GM19438 (cell line): ENCODE results near the gene SDK1.

Experiments
- ATAC-seq: cut with Tn5 transposase; IDR thresholded peaks from one replicate; pipeline ENCODE4 v1.9.1; 2021; ENCODE audit warnings: low read depth; ENCODE audit not compliant: unreplicated experiment

SDK1 gene

GRCh38 chr7:3846738-3847137 is 545.7 kb downstream of the SDK1 start:
- ATAC-seq, result no peak

GRCh38 chr7:3847336-3847735 is 546.3 kb downstream of the SDK1 start:
- ATAC-seq, result no peak

DNA sequence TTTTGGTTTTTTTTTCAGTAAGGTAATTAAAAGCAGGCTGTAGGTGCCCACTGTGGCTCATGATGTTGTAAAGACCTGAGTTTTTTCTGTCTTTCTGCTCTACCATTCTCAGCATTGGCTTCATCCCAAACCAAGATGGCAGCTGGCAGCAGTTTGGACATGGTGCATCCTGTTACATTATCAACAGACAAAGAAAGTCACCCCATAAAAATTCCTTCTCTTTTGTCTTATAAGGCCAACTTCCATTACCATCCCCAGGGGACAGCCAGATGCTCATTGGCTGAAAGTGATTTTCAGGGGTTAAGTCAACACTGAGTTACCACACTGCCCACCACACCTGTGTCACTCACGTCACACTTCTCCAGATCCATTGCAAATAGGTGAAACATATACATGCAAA is 558.4 kb downstream of the SDK1 start:
- no peak for ATAC-seq

- ATAC-seq, result no peak
These were observed 559.9 kb downstream of the SDK1 start for GRCh38 chr7:3860932-3861331.

DNA sequence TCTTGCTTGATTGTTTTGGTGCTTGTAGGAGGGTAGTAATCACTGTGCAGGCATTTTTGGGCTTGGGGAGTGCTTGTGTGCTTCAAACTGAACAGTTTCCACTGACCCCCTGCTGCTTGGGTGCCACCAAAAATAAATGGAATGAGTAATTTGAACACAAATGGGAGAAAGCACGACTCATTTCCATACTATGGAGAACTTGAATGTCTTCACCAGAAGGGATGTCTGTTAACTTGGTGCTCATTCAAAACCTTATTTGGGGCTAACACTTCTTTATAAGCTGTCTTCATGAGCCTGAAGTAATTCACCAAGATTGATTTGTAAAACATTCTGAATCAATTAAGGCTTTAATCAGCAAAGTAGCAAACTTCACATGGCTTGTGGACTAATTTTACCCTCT is 560.3 kb downstream of the SDK1 start:
- no peak for ATAC-seq

DNA sequence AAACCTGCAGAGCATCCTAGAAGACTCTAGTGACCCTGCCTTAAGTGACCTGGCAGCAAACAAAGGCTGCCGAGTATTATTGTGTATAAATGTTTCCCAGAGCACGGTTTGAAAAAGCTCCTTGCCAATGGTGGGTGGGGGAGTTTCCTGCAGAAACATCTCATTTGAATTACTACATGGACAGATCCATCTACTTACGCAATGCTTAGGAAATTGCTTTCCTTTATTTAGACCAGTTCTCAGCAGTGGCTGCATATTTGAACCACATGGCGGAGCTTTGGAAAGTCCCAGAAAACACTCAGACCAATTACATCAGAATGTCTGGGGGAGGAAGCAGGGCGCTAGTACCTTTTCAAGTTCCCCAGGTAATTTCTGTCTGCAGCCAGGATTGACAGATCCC is 560.9 kb downstream of the SDK1 start:
- ATAC-seq, result no peak

- no peak for ATAC-seq
These were observed 561.7 kb downstream of the SDK1 start for GRCh38 chr7:3862774-3863173.

GRCh38 chr7:3866277-3866676 is 565.2 kb downstream of the SDK1 start:
- ATAC-seq, result no peak

DNA sequence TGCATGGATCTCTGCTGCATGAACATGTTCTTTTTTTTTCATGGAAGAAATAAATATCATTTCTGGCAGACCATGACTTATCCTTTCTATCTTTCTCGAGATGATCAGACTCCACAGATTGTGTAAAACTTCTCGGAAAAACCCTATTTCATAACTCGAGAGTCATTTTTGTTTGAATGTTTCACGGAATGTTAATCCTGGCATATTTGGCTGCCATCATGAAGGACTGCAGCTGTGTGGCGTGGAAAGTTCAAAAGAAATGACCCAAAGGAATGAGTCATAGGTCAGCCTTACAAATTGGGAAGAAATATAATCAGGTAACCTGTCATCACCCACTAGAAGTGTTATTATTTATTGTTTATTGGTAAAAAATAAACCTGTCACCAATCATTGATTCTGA is 566.8 kb downstream of the SDK1 start:
- ATAC-seq, result no peak

DNA sequence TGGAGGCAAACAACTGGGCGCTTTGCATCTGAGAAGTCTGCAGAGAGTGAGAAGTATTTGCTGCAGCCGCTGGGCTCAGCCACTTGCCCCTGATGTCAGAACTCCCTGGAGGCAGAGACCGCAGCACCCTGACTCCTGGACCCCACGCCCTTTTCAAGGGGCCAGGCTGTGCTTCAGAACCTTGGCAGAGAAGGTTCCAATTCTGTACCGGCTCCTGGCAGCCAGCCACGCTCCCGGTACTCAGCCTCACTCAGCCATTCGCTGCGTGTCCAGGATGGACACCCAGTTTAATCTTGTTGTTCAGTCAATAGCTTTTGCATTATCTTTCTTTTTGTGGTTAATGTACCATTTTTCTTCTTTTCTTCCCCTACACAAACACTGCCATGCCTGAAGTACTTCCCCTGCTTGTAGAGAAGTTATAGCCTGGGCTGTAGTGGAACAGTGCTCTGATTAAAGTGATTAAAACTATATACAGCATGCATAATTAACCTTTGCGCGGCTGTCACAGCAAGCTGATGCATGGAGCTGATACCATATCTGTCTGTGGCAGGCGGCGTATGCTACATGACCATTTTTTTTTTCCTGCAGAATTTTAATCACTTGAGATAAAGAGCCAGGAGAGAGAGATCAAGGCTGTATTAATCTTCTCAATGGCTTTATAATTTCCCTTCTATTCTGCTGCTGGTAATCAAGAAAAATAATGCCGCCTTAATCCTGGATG is 578.5 kb downstream of the SDK1 start:
- ATAC-seq, result no peak

- no peak for ATAC-seq
These were observed 579.4 kb downstream of the SDK1 start for GRCh38 chr7:3880228-3880987.

- no peak for ATAC-seq
These were observed 581.7 kb downstream of the SDK1 start for GRCh38 chr7:3882782-3883181.

DNA sequence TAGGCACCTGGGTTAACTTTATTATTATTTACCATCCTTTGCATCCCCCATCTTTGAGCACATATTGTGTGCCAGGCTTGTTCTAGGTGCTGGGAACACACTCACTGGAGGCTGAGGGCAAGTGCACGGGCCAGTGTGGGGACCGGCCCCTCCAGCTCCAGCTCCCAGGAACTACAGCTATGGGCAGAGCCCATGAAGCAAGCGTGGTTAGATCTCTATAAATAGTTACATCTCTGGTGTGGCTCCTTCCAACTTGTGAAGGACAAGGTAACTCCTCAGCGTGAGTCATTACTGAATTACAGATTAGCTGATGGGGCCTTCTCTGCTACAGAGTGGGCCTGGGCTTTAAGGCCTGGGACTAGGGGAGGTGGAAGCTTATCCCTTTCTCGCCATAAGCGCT is 583.5 kb downstream of the SDK1 start:
- no peak for ATAC-seq

DNA sequence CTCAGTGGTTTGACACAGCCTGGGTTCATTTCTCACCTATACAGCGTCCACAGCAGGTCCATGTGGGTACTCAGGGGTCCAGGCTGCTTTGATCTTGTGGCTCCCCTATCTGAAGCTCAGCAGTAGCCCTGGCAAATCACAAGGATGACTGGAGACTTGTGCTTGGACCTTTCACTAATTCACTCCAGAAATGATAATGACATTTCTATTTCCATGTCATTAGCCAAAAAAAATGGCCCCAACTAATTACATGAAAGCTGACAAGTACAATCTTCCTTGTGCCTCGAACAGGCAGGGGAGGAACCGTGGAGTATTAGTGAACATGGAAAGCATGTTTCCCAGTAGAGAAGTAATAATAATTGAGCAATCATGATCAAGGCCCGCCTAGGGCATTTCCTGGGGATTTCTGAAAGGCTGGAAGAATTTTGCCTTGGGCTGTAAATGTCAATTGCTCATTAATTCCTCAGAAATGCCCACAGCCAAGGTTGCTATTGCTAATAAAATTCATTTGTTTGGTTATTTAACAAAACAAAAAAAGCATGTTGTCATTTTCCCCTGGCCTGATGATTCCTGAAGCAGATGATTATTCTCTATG is 586.1 kb downstream of the SDK1 start:
- ATAC-seq, result no peak

DNA sequence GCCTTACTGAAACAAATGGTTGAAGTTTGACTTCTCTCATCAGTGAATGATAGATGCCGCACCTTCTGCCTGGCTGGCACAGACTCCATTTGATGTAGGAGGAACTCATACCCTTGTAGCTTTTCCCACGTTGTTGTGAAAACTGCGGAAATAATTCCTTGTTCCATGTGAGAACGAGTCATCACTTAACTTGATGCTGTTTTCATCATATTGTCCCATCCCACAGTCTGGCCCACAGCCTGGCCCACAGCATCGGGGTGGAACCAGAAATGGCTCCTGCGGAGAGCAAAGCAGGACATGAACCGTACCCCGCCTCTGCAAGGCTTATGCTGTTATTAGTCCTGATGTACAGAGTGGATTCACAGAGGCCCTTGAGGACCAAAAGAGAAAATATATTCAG is 587.0 kb downstream of the SDK1 start:
- no peak for ATAC-seq

- ATAC-seq, result no peak
These were observed 591.1 kb downstream of the SDK1 start for GRCh38 chr7:3892157-3892556.

DNA sequence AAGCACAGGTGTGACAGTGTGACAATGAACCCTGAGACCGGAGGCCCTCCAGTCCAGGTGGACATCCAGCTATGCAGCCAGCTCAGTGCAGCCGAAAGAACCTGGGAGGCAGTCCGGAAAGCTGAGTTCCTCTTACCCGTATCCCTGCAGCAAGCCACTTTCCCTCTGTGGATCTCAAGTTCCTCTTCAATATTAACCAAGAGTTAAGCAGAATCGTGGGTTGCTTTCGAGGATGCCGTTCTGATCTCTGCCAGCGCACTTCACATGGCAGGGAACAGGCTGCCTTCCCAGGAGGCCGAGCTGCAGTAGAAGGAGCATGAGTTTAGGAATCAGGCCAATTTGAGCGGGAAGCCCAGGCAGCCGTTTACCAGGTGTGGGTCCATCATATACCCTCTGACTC is 591.6 kb downstream of the SDK1 start:
- no peak for ATAC-seq

- no peak for ATAC-seq
These were observed 592.2 kb downstream of the SDK1 start for GRCh38 chr7:3893151-3893788.

DNA sequence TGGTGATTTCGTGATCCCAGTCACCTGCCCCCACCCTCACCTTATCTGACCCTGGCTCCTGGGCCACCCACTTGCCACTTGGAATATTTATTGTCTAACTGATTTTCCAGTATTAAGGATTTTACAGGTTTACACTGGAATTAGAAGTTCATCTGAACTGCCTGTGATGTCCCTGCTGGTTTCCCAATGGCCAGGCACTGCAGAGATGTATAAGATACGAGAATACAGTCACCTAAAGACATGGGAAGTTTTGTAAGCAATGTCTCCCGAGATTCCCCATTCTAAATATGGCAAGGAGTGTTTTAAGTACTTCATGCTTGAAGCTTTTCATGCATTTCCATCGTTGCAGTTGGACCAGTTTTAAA is 592.7 kb downstream of the SDK1 start:
- no peak for ATAC-seq

GRCh38 chr7:3895341-3896116 is 594.5 kb downstream of the SDK1 start:
- ATAC-seq, result no peak
